AG09309 (cell line): Measurements from ENCODE around the gene NTM.

Source experiments
- DNase-seq: peaks from one replicate; pipeline ENCODE4 v3.0.0-alpha.2; 2010; ENCODE audit warnings: low read depth
- H3K4me3 ChIP-seq: 2 replicates; pipeline ENCODE4 v1.5.1; 2011; ENCODE audit warnings: mild to moderate bottlenecking, low read depth, low read length, moderate library complexity; ENCODE audit not compliant: control insufficient read depth
- TF ChIP-seq, protein P1 (sequence below): IDR thresholded peaks from 2 replicates; pipeline ENCODE4 v1.5.1; 2011; ENCODE audit warnings: mild to moderate bottlenecking, low read depth, low read length, inconsistent platforms; ENCODE audit not compliant: insufficient read depth, control insufficient read depth; ENCODE audit errors: missing control alignments

Gene NTM

GRCh38 chr11:131446590-131447275 is 76.3 kb downstream of the NTM start:
- TF ChIP-seq, protein P1, sequence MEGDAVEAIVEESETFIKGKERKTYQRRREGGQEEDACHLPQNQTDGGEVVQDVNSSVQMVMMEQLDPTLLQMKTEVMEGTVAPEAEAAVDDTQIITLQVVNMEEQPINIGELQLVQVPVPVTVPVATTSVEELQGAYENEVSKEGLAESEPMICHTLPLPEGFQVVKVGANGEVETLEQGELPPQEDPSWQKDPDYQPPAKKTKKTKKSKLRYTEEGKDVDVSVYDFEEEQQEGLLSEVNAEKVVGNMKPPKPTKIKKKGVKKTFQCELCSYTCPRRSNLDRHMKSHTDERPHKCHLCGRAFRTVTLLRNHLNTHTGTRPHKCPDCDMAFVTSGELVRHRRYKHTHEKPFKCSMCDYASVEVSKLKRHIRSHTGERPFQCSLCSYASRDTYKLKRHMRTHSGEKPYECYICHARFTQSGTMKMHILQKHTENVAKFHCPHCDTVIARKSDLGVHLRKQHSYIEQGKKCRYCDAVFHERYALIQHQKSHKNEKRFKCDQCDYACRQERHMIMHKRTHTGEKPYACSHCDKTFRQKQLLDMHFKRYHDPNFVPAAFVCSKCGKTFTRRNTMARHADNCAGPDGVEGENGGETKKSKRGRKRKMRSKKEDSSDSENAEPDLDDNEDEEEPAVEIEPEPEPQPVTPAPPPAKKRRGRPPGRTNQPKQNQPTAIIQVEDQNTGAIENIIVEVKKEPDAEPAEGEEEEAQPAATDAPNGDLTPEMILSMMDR: no peak
- no peak overlapping the region for H3K4me3 ChIP-seq
- no peak for DNase-seq

- H3K4me3 ChIP-seq: no peak overlapping the region
- DNase-seq: no peak
- TF ChIP-seq, protein P1: no peak
These were observed 76.9 kb downstream of the NTM start for GRCh38 chr11:131447277-131447815.

DNA sequence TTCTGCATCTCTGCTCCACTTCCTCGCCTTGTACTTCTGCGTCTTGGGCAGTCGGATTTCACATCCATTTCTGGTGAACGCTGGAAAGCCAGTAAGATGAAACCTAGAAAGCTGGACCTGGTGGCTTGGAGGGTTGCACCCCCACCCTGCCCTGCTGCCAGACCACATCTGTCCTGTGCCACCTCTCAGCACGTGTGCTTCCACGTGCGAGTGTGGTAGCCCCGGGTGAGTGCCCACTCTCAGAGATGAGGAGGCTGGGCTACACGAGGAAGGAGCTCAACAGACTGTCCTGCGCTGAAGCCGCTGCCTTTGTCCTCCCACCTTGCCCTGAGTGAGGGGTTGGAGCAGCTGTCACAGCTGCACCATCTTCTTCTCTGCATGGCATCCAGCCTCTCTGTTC is 77.5 kb downstream of the NTM start:
- TF ChIP-seq, protein P1: no peak
- DNase-seq: no peak

GRCh38 chr11:131449036-131450019 is 78.9 kb downstream of the NTM start:
- no peak for DNase-seq
- H3K4me3 ChIP-seq: no peak overlapping the region
- TF ChIP-seq, protein P1: no peak

More for the DNA sequence above, 77.5 kb downstream of the NTM start:
- H3K4me3 ChIP-seq: no peak overlapping the region

- no peak for DNase-seq
- no peak overlapping the region for H3K4me3 ChIP-seq
- TF ChIP-seq, protein P1: no peak
These were observed 84.1 kb downstream of the NTM start for GRCh38 chr11:131454490-131454889.

GRCh38 chr11:131454989-131455388 is 84.6 kb downstream of the NTM start:
- DNase-seq: no peak
- no peak overlapping the region for H3K4me3 ChIP-seq
- TF ChIP-seq, protein P1: no peak
